DND-41 (cell line): Measurements from ENCODE around the gene THOC7.

Source experiments
- ATAC-seq: fragments of 200-7000 bp; cut with Tn5 transposase; 3 replicates; pipeline ENCODE4 v1.9.1; 2021; ENCODE audit warnings: low read depth; ENCODE audit not compliant: insufficient read depth
- DNase-seq: peaks from one replicate; pipeline ENCODE4 v3.0.0-alpha.2; 2020
- H2AFZ ChIP-seq: 2 replicates; pipeline ENCODE4 v1.6.0; 2012; ENCODE audit warnings: low read depth, low read length
- H3K27ac ChIP-seq: 2 replicates; pipeline ENCODE4 v1.5.1; 2012; ENCODE audit warnings: low read length, inconsistent platforms
- H3K27me3 ChIP-seq: fragments of 200-600 bp; sonication (generic); 2 replicates; pipeline ENCODE4 v1.6.0; 2012; ENCODE audit warnings: low read length, mild to moderate bottlenecking, inconsistent platforms; ENCODE audit not compliant: insufficient read depth, poor library complexity
- H3K36me3 ChIP-seq: 2 replicates; pipeline ENCODE4 v1.5.1; 2012; ENCODE audit warnings: low read length, inconsistent platforms; ENCODE audit not compliant: insufficient read depth
- H3K4me1 ChIP-seq: 2 replicates; pipeline ENCODE4 v1.5.1; 2012; ENCODE audit warnings: mild to moderate bottlenecking, low read length; ENCODE audit not compliant: insufficient read depth
- H3K4me2 ChIP-seq: 2 replicates; pipeline ENCODE4 v1.6.0; 2012; ENCODE audit warnings: mild to moderate bottlenecking, moderate library complexity, low read length, inconsistent platforms; ENCODE audit not compliant: insufficient read depth
- H3K4me3 ChIP-seq, 2 experiments: fragments of 200-600 bp in 1 of 2; shearing (Covaris generic) in 1 of 2; 2 replicates each; pipeline ENCODE4 v1.5.1; 2012 to 2016; ENCODE audit warnings: inconsistent platforms in 2 of 2, low read length in 2 of 2, mild to moderate bottlenecking in 2 of 2, low read depth in 1 of 2, moderate library complexity in 1 of 2
- H3K79me2 ChIP-seq: 2 replicates; pipeline ENCODE4 v1.6.0; 2012; ENCODE audit warnings: low read length, inconsistent platforms; ENCODE audit not compliant: insufficient read depth
- H3K9ac ChIP-seq: 2 replicates; pipeline ENCODE4 v1.6.0; 2012; ENCODE audit warnings: low read depth, mild to moderate bottlenecking, inconsistent platforms, low read length, moderate library complexity
- H3K9me3 ChIP-seq: 2 replicates; pipeline ENCODE4 v1.5.1; 2012; ENCODE audit warnings: low read length, moderate library complexity, mild to moderate bottlenecking, inconsistent platforms; ENCODE audit not compliant: insufficient read depth, severe bottlenecking
- H4K20me1 ChIP-seq: 2 replicates; pipeline ENCODE4 v1.6.0; 2012; ENCODE audit warnings: low read length; ENCODE audit not compliant: insufficient read depth
- CTCF ChIP-seq: IDR thresholded peaks from 2 replicates; pipeline ENCODE4 v1.5.1; 2012; ENCODE audit warnings: borderline replicate concordance, low read length, moderate library complexity, mild to moderate bottlenecking; ENCODE audit not compliant: poor library complexity, severe bottlenecking; ENCODE audit errors: extremely low read depth
- EZH2 ChIP-seq: IDR thresholded peaks from 3 replicates; pipeline ENCODE4 v1.6.1; 2012; ENCODE audit warnings: borderline replicate concordance, low read depth, mild to moderate bottlenecking, moderate library complexity, low read length, inconsistent platforms; ENCODE audit not compliant: severe bottlenecking

The THOC7 gene

GRCh38 chr3:63809607-63810006 lies 54.0 kb downstream of the THOC7 start:
- TF ChIP-seq EZH2 = no peak
- no peak for TF ChIP-seq CTCF
- no peak overlapping the region for H3K4me2 ChIP-seq
- H3K4me1 ChIP-seq = no peaks in the 10 kb centered on the region
- no peaks in the 10 kb centered on the region for H3K27me3 ChIP-seq
- H3K4me3 ChIP-seq = no peak overlapping the region
- no peak overlapping the region for H2AFZ ChIP-seq
- H3K9me3 ChIP-seq = no peaks in the 10 kb centered on the region
- no peaks in the 10 kb centered on the region for H3K36me3 ChIP-seq
- no peak overlapping the region for H3K9ac ChIP-seq
- DNase-seq (no peak), ATAC-seq (no peak)
- H3K79me2 ChIP-seq = no peaks in the 10 kb centered on the region
- H4K20me1 ChIP-seq = no peaks in the 10 kb centered on the region
- H3K27ac ChIP-seq = no peak overlapping the region

GRCh38 chr3:63808633-63809032 lies 55.0 kb downstream of the THOC7 start:
- no peak overlapping the region for H3K4me2 ChIP-seq
- H3K9me3 ChIP-seq = no peaks in the 10 kb centered on the region
- ATAC-seq (no peak), DNase-seq (no peak)
- no peak overlapping the region for H3K4me3 ChIP-seq
- no peak overlapping the region for H3K27ac ChIP-seq
- no peaks in the 10 kb centered on the region for H3K36me3 ChIP-seq
- no peaks in the 10 kb centered on the region for H4K20me1 ChIP-seq
- no peak overlapping the region for H2AFZ ChIP-seq
- no peak overlapping the region for H3K9ac ChIP-seq
- no peak for TF ChIP-seq CTCF
- TF ChIP-seq EZH2 = no peak
- H3K27me3 ChIP-seq = no peaks in the 10 kb centered on the region
- H3K79me2 ChIP-seq = no peaks in the 10 kb centered on the region
- no peaks in the 10 kb centered on the region for H3K4me1 ChIP-seq

- Histone ChIP-seq H4K20me1 (no peaks in the 10 kb centered on the region), H3K9ac (no peak overlapping the region), H3K27me3 (no peaks in the 10 kb centered on the region), H3K4me2 (no peak overlapping the region), H3K27ac (no peak overlapping the region), H3K4me1 (no peaks in the 10 kb centered on the region), H2AFZ (no peak overlapping the region), H3K36me3 (no peaks in the 10 kb centered on the region), H3K79me2 (no peaks in the 10 kb centered on the region), H3K9me3 (no peaks in the 10 kb centered on the region), H3K4me3 (no peak overlapping the region)
- TF ChIP-seq CTCF (no peak), EZH2 (no peak)
- no peak for DNase-seq
- no peak for ATAC-seq
Observed at GRCh38 chr3:63807961-63808565, 55.5 kb downstream of the THOC7 start.

- no peak overlapping the region for H2AFZ ChIP-seq
- no peak for ATAC-seq
- H3K4me1 ChIP-seq = no peaks in the 10 kb centered on the region
- H3K36me3 ChIP-seq = no peaks in the 10 kb centered on the region
- DNase-seq = no peak
- H3K79me2 ChIP-seq = no peaks in the 10 kb centered on the region
- no peaks in the 10 kb centered on the region for H4K20me1 ChIP-seq
- H3K27ac ChIP-seq = no peak overlapping the region
- no peaks in the 10 kb centered on the region for H3K27me3 ChIP-seq
- no peak overlapping the region for H3K9ac ChIP-seq
- H3K9me3 ChIP-seq = no peaks in the 10 kb centered on the region
- H3K4me2 ChIP-seq = no peak overlapping the region
- no peak overlapping the region for H3K4me3 ChIP-seq
- TF ChIP-seq EZH2 (no peak), CTCF (no peak)
Observed at GRCh38 chr3:63803911-63804310, 59.7 kb downstream of the THOC7 start.
